ENCODE measurements around the gene SALL2. TPM values are rescaled to one million over a fixed set of nuclear protein-coding genes. Genes with fewer than 3 reads are reported as not detected.

The SALL2 gene
- total RNA-seq (9.6 and 11.8 TPM in 2 replicates), polyA plus RNA-seq (9.5 and 10.9 TPM in 2 replicates)

GRCh38 chr14:21525962-21526671 is at the start of gene SALL2:
SALL2 (minus strand) TSS chr14:21526346; CDS start chr14:21526127, 219 bp downstream.
- Histone ChIP-seq H4K20me1 (ENCODE audit: insufficient read depth, poor library complexity, severe bottlenecking) (no peaks in the 10 kb centered on the region), H3K27me3 (no peaks in the 10 kb centered on the region), H2AFZ (peak within 1 kb of the TSS; percentile 98), H3K36me3 (replicated peaks; ENCODE audit: insufficient read depth, low read depth) (no peaks in the 10 kb centered on the region), H3K27ac (peak within 1 kb of the TSS; percentile 59), H3K4me1 (ENCODE audit: insufficient read depth) (peaks cover 7% of the 10 kb centered on the region), H3K79me2 (peaks cover 5% of the 10 kb centered on the region), H3K9me2 (replicated peaks; ENCODE audit: insufficient read depth) (no peaks in the 10 kb centered on the region), H3K4me2 (peak within 1 kb of the TSS; percentile 89), H3K4me3 (peak within 1 kb of the TSS; percentile 95), H3K9me3 (ENCODE audit: low read depth) (no peaks in the 10 kb centered on the region)
- WGBS (ENCODE audit: low lambda C conversion rate, missing lambda C conversion rate) = 4% methylated on average over 21 of the region's 43 CpGs
- no peak for TF ChIP-seq EZH2phosphoT487 (IDR thresholded peaks at IDR 0.05; ENCODE audit: low read depth, severe bottlenecking, unreplicated experiment)
- TF ChIP-seq, protein P1, sequence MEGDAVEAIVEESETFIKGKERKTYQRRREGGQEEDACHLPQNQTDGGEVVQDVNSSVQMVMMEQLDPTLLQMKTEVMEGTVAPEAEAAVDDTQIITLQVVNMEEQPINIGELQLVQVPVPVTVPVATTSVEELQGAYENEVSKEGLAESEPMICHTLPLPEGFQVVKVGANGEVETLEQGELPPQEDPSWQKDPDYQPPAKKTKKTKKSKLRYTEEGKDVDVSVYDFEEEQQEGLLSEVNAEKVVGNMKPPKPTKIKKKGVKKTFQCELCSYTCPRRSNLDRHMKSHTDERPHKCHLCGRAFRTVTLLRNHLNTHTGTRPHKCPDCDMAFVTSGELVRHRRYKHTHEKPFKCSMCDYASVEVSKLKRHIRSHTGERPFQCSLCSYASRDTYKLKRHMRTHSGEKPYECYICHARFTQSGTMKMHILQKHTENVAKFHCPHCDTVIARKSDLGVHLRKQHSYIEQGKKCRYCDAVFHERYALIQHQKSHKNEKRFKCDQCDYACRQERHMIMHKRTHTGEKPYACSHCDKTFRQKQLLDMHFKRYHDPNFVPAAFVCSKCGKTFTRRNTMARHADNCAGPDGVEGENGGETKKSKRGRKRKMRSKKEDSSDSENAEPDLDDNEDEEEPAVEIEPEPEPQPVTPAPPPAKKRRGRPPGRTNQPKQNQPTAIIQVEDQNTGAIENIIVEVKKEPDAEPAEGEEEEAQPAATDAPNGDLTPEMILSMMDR (IDR thresholded peaks at IDR 0.05; ENCODE audit: poor library complexity) = no peak
- TF ChIP-seq EZH2 (IDR thresholded peaks at IDR 0.05; ENCODE audit: borderline replicate concordance) = no peak
- peak; percentile 90 for DNase-seq (ENCODE audit: low spot score)

DNA sequence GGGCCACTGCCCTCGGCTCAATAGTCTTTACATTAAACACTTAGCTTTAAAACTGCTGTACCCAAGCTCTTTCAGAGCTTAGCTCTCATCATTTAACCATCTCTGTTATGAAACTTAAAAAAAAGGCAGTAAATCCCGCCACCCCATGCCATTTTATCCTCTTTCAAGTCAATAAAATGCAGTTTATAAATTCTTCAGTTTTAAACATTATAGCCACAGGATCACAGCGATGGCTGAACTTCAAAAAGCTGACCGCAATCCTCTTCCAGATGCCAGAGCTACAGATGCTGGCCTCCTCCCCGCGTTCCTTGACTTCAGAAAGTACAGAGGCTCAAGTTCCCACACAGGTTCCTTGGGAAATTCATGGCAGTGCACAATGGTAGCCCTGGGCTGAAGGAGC is 49.5 kb upstream of the SALL2 start:
- H3K79me2 ChIP-seq = no peaks in the 10 kb centered on the region
- no peaks in the 10 kb centered on the region for H3K9me2 ChIP-seq (replicated peaks; ENCODE audit: insufficient read depth)
- no peak overlapping the region for H3K27ac ChIP-seq
- no peaks in the 10 kb centered on the region for H3K36me3 ChIP-seq (replicated peaks; ENCODE audit: insufficient read depth, low read depth)
- no peaks in the 10 kb centered on the region for H4K20me1 ChIP-seq (ENCODE audit: insufficient read depth, poor library complexity, severe bottlenecking)
- 59% methylated on average over 6 of the region's 6 CpGs for WGBS (ENCODE audit: low lambda C conversion rate, missing lambda C conversion rate)
- no peak overlapping the region for H2AFZ ChIP-seq
- no peak overlapping the region for H3K4me2 ChIP-seq
- no peak overlapping the region for H3K4me3 ChIP-seq
- H3K9me3 ChIP-seq (ENCODE audit: low read depth) = no peaks in the 10 kb centered on the region
- H3K4me1 ChIP-seq (ENCODE audit: insufficient read depth) = no peaks in the 10 kb centered on the region
- H3K27me3 ChIP-seq = peaks cover 3% of the 10 kb centered on the region
- peak; percentile 13 for DNase-seq (ENCODE audit: low spot score)
- TF ChIP-seq, protein P1 (IDR thresholded peaks at IDR 0.05; ENCODE audit: poor library complexity) = no peak
- no peak for TF ChIP-seq EZH2phosphoT487 (IDR thresholded peaks at IDR 0.05; ENCODE audit: low read depth, severe bottlenecking, unreplicated experiment)
- TF ChIP-seq EZH2 (IDR thresholded peaks at IDR 0.05; ENCODE audit: borderline replicate concordance) = no peak

DNA sequence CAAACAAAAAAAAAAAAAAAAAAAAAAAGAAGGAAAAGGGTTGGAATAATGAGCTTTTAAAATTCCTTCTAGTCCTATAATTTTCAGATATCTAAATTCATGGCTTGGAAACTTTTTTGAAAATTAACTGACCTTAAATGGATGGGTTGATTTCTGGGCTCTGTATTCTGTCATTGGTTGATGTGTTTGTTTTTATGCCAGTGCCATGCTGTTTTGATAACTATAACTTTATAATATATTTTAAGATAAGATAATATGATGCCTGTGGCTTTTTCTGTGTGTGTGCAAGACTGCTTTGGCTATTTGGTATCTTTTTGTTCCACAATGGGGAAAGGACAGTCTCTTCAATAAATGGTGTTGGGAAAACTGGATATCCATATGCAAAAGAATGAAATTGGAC is 46.5 kb upstream of the SALL2 start:
- Histone ChIP-seq H3K9me2 (replicated peaks; ENCODE audit: insufficient read depth) (no peaks in the 10 kb centered on the region), H2AFZ (no peak overlapping the region), H3K4me3 (no peak overlapping the region), H3K4me2 (no peak overlapping the region), H3K36me3 (replicated peaks; ENCODE audit: insufficient read depth, low read depth) (no peaks in the 10 kb centered on the region), H3K27ac (no peak overlapping the region), H3K4me1 (ENCODE audit: insufficient read depth) (no peaks in the 10 kb centered on the region), H3K79me2 (no peaks in the 10 kb centered on the region), H4K20me1 (ENCODE audit: insufficient read depth, poor library complexity, severe bottlenecking) (no peaks in the 10 kb centered on the region), H3K9me3 (ENCODE audit: low read depth) (no peaks in the 10 kb centered on the region), H3K27me3 (peaks cover 3% of the 10 kb centered on the region)
- TF ChIP-seq EZH2phosphoT487 (IDR thresholded peaks at IDR 0.05; ENCODE audit: low read depth, severe bottlenecking, unreplicated experiment) (no peak), EZH2 (IDR thresholded peaks at IDR 0.05; ENCODE audit: borderline replicate concordance) (no peak)
- TF ChIP-seq, protein P1 (IDR thresholded peaks at IDR 0.05; ENCODE audit: poor library complexity) = no peak
- DNase-seq (ENCODE audit: low spot score) = no peak

Measured in hepatocyte (in vitro differentiated cells).